Lower lobe of right lung (tissue), 2 donors: ENCODE results near the gene FES. TPM values are rescaled to one million over a fixed set of nuclear protein-coding genes. Genes with fewer than 3 reads are reported as not detected.

Experiments used
- ATAC-seq, 2 donors: fragments of 200-7000 bp; cut with Tn5 transposase; one replicate each; pipeline ENCODE4 v1.9.1; 2020 to 2022; ENCODE audit warnings: mild to moderate bottlenecking in 2 of 2, moderate library complexity in 2 of 2
- DNase-seq: peaks from one replicate; pipeline ENCODE4 v3.0.0-alpha.2; 2020
- H3K27ac ChIP-seq: fragments of 200-600 bp; one replicate; pipeline ENCODE4 v1.8.0; 2022
- H3K27me3 ChIP-seq: fragments of 200-600 bp; one replicate; pipeline ENCODE4 v1.8.0; 2022; ENCODE audit warnings: low read depth
- H3K36me3 ChIP-seq: fragments of 200-600 bp; one replicate; pipeline ENCODE4 v1.8.0; 2022; ENCODE audit warnings: mild to moderate bottlenecking
- H3K4me1 ChIP-seq: fragments of 200-600 bp; one replicate; pipeline ENCODE4 v1.8.0; 2022
- H3K4me3 ChIP-seq: fragments of 200-600 bp; one replicate; pipeline ENCODE4 v1.8.0; 2022; ENCODE audit warnings: mild to moderate bottlenecking
- H3K9me3 ChIP-seq: fragments of 200-600 bp; one replicate; pipeline ENCODE4 v1.8.0; 2022
- CTCF ChIP-seq: fragments of 200-600 bp; IDR thresholded peaks from one replicate; pipeline ENCODE4 v1.8.0; 2022; ENCODE audit warnings: antibody characterized with exemption, mild to moderate bottlenecking
- intact Hi-C: fragments of 100-400 bp; cut with DNase I; formaldehyde crosslinking; loops from one replicate; pipeline ENCODE4 v1.11.0; 2022
- total RNA-seq: library from RNA; stranded (reverse); fragmentation: NEBNext Ultra II Directional; extraction: Animal tissue kit (Norgen Biotek cat#: 25700); gene quantifications from one replicate; pipeline ENCODE4 v1.2.1, GENCODE V29; 2021
- donor health status: DM: no; HTN: yes; CAD: no; lungs with severe emphysema.

The FES gene
- total RNA-seq, 1 donor from 2014 or later = 51.0 TPM

GRCh38 chr15:90878660-90879059 is 5.6 kb upstream of the FES start:
- H3K27me3 ChIP-seq = no peaks in the 10 kb centered on the region
- DNase-seq = no peak
- no peak overlapping the region for H3K27ac ChIP-seq
- H3K9me3 ChIP-seq = no peaks in the 10 kb centered on the region
- H3K4me1 ChIP-seq = peaks cover 23% of the 10 kb centered on the region
- TF ChIP-seq CTCF = no peak
- peaks cover 78% of the 10 kb centered on the region for H3K36me3 ChIP-seq
- no peak overlapping the region for H3K4me3 ChIP-seq
- intact Hi-C loops = no loop called here
- no peak for ATAC-seq

GRCh38 chr15:90879730-90880366 is 4.5 kb upstream of the FES start:
- Histone ChIP-seq H3K4me1 (peaks cover 20% of the 10 kb centered on the region), H3K4me3 (no peak overlapping the region), H3K27me3 (no peaks in the 10 kb centered on the region), H3K36me3 (peaks cover 78% of the 10 kb centered on the region), H3K9me3 (no peaks in the 10 kb centered on the region), H3K27ac (no peak overlapping the region)
- intact Hi-C loops = no loop called here
- ATAC-seq (no peak), DNase-seq (no peak)
- no peak for TF ChIP-seq CTCF

- no peak for ATAC-seq
- Histone ChIP-seq H3K36me3 (peaks cover 73% of the 10 kb centered on the region), H3K9me3 (no peaks in the 10 kb centered on the region), H3K27me3 (no peaks in the 10 kb centered on the region), H3K4me1 (peaks cover 23% of the 10 kb centered on the region), H3K27ac (no peak overlapping the region), H3K4me3 (no peak overlapping the region)
- intact Hi-C loops = no loop called here
- TF ChIP-seq CTCF = no peak
- DNase-seq = no peak
Measured at GRCh38 chr15:90880381-90881145, 3.7 kb upstream of the FES start.

GRCh38 chr15:90881181-90881977 is 2.9 kb upstream of the FES start:
- DNase-seq (no peak), ATAC-seq (no peak)
- peaks cover 64% of the 10 kb centered on the region for H3K36me3 ChIP-seq
- no peak for TF ChIP-seq CTCF
- H3K4me3 ChIP-seq = no peak overlapping the region
- no peaks in the 10 kb centered on the region for H3K27me3 ChIP-seq
- H3K9me3 ChIP-seq = no peaks in the 10 kb centered on the region
- peaks cover 32% of the 10 kb centered on the region for H3K4me1 ChIP-seq
- intact Hi-C loops = no loop called here
- H3K27ac ChIP-seq = no peak overlapping the region

- Histone ChIP-seq H3K9me3 (no peaks in the 10 kb centered on the region), H3K36me3 (peaks cover 63% of the 10 kb centered on the region), H3K4me3 (no peak overlapping the region), H3K27me3 (no peaks in the 10 kb centered on the region), H3K27ac (no peak overlapping the region), H3K4me1 (peaks cover 38% of the 10 kb centered on the region)
- DNase-seq (no peak), ATAC-seq (no peak)
- no peak for TF ChIP-seq CTCF
- intact Hi-C loops = no loop called here
Measured at GRCh38 chr15:90881978-90882721, 2.2 kb upstream of the FES start.
